GM18519 (cell line): ENCODE measurements around the gene LURAP1L.

ENCODE experiments used
- ATAC-seq: cut with Tn5 transposase; IDR thresholded peaks from one replicate; pipeline ENCODE4 v1.9.1; 2021; ENCODE audit warnings: mild to moderate bottlenecking, moderate library complexity; ENCODE audit not compliant: unreplicated experiment, low FRiP score

The LURAP1L gene

DNA sequence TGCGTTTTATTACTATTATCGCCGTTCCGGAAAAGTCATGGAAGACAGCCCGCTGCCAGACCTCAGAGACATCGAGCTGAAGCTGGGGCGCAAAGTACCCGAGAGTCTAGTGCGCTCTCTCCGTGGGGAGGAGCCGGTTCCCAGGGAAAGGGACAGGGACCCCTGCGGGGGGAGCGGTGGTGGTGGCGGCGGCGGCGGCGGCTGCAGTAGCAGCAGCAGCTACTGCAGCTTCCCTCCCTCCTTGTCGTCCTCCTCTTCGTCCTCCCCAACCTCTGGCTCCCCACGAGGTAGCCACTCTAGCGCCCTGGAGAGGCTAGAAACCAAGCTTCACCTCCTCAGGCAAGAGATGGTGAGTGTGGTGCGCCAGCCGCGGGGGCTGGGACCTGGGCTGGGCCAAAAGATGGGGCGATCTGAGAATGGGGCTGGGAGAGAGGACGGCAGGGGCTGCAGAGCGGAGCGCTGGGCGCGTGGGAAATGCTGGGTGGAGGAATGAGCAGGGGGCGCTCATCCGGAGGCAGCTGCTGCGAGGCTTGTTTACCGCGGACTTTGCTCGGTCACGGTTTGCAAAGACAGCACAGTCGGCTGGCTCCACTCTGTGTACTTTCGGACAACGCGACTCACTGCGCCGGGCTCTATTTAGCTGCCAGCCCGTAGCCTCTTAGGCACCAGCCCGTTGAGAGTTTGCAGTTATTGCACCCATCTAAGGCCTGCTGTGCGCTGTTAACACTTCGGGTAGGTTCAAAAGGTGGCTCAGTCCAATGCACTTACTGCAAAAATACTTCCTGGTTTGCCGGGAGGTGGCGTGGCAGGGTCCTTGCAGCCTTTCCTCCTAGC, 1.1 kb downstream of the LURAP1L start:
- peak; percentile 43 for ATAC-seq

DNA sequence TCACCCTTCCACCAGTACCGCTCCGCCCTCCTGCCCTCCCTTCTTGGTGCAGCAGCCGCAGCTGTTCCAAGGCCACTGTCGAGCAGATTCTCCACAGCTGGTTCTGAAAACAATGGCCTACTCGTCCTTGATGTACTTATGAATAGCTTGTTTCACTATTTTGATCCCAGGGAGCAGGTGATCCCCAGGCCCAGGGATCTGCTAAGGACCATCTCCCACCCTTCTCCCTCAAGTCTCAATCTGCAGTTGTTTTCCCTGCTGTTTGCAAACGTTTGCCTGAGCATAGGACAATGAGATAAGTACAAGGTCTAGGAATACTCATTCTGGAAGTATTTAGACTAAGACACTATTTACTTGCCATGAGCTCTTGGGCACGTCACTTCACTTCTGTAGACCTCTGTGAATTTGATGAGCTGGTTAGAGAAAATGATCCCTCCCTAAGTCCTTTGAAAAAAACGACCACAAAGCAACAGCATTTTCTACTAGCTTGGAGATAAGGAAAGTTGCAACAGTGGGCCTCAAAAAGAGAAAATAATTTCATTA, 1.8 kb downstream of the LURAP1L start:
- no peak for ATAC-seq

- no peak for ATAC-seq
Observed at GRCh38 chr9:12777121-12778022, 2.6 kb downstream of the LURAP1L start.

GRCh38 chr9:12778389-12778788, 3.6 kb downstream of the LURAP1L start:
- no peak for ATAC-seq

GRCh38 chr9:12781226-12781733, 6.5 kb downstream of the LURAP1L start:
- ATAC-seq, result no peak

DNA sequence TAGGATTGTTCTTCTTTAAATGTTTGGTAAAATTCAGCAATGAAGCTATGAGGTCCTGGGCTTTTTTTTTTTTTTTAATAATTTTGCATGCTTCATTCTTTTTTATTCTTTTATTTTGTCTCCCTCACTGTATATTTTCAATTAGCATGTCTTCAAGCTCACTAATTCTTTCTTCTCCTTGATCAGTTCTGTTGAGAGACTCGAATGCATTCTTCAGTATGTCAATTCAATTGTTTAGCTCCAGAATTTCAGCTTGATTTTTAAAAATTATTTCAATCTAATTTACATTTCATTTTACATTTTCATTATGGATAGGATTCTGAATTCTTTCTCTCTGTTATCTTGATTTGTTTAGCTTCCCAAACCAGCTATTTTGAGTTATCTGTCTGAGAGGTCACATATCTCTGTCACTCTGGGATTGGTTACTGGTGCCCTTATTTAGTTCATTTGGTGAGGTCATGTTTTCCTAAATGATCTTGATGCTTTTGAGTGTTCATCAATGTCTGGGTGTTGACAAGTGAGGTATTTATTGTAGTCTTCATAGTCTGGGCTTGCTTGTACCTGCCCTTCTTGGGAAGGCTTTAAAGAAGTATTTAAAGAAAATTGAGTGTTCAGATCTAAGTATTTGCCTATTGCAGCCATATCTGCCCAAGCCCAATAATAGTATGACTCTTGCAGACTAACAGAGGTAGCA, 9.1 kb downstream of the LURAP1L start:
- no peak for ATAC-seq

GRCh38 chr9:12784461-12785259, 9.8 kb downstream of the LURAP1L start:
- ATAC-seq, result peak; percentile 69

DNA sequence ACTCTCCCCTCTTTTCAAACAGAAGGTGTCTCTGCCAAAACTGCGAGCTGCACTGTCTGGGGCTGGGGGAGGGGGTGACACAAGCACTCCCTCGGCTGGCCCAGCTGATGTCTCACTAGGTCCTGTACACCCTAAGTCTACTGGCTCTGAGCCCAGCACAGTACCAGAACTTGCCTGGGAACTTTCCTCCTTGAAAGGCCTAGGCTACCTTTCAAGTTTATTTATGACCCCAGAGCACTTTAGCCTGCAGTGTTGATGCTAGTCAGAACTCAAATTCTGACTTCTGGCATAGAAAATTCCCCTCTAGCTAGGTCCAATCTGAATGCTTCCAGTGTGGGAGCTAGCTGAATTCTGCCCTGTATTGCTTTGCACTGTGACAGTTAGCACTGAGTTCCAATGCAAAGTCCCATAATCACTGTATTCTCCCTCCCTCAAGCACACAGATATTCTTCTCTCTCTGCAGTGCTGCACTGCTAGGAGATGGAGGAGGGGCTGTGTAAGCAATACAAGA, 10.5 kb downstream of the LURAP1L start:
- ATAC-seq, result no peak

DNA sequence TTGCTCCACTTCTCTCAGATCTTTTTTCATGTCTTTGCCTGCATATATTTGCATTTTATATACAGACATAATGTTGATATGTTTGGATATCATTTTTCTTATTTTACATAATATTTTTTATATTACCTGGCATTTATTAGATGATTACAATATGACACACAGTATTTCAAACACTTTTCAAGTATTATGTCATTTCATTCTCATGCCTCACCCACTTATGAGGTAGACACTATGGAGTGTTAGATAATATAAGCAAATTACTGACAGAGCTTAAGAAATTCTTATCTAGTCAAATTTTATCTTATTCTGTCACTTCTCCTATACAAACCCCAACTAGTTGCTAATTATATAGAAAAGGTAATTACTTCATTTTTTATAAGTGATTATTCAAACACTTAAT, 11.1 kb downstream of the LURAP1L start:
- ATAC-seq, result no peak

GRCh38 chr9:12790001-12790400, 15.2 kb downstream of the LURAP1L start:
- no peak for ATAC-seq

DNA sequence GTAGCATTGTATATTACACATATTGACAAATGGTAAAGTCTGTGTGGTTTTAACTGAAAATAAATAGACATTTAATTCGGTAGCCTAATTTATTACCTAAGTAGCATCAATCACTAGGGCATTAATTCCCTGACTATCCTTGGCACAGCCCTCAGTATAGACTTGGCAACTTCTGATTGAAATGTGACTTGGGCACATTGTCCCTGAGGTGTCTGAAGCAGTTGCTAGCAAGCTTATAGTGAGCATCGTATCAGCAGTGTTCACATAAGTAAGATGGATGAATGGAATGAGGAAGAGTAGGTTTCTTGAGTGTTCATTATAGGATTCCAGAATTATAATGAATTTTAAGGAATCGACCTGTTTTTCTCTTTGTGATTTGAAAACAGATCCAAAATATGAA, 16.1 kb downstream of the LURAP1L start:
- ATAC-seq, result no peak

DNA sequence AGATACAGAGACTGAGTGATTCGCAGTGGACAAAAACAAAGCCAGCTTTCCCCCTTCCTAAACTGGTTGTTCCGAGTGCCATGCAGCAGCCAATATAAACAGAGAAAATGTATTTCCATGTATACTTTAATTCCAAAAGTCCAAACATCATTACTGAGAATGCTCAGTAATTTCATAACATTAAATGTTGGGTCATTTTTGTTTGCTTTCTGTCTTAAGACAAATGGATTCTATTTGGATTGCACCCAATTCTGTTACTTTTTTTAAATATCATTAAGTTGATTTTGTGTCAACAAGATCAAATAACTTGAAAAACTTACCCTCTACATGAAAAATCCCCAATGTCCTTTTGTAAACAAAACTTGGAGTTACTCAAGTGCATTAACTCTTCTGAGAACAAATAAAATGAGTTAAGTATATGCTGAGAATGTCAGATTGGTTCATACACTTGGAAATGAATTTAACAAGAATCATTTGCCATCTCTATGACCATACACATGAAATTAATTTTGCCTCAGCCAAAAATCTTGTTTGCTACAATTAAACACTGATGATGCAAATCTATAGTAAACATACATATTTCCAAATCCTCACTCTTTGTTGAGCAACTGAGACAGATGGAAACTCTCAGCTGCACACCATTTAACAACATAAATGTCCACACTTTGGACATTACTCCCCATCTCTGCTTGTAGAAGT, 19.4 kb downstream of the LURAP1L start:
- no peak for ATAC-seq

DNA sequence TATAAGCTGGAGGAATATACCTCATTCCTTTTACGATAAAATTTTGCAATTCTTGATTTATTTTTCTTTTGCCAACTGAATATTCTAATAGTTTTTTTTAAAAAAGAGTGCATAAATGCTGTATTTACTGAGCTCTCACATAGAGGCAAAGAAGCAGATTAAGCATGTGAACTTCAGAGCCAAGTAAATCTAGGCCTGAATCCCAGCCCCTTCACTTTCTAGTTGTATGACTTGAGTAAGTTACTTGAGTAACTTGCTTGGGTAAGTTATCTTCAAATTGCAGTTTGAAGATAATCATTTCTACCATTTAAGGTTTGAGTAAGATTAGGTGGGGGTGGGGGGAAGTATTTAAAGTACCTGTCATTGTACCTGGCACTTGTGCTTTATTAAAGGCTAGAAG, 21.8 kb downstream of the LURAP1L start:
- ATAC-seq, result no peak

GRCh38 chr9:12797037-12797436, 22.2 kb downstream of the LURAP1L start:
- ATAC-seq, result no peak

GRCh38 chr9:12798066-12798770, 23.4 kb downstream of the LURAP1L start:
- no peak for ATAC-seq

DNA sequence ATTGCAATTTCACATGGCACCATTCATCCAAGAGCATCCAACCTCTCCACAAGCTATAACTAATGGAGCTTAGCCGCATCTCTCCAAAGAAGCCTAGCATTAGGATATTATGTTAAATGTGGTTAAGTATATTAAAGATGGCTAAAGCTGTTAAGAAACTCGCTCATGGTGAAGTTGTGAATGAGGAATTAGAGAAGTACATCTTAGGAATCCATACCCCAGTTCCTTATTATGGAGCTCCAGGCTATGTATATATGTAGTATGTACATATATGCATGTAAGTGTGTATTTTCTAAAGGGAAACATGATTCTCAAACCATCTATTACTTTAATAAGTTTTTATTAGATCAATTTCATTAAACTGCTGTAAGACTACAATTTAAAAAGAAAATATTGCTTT, 26.4 kb downstream of the LURAP1L start:
- ATAC-seq, result no peak

GRCh38 chr9:12801663-12802062, 26.8 kb downstream of the LURAP1L start:
- no peak for ATAC-seq

DNA sequence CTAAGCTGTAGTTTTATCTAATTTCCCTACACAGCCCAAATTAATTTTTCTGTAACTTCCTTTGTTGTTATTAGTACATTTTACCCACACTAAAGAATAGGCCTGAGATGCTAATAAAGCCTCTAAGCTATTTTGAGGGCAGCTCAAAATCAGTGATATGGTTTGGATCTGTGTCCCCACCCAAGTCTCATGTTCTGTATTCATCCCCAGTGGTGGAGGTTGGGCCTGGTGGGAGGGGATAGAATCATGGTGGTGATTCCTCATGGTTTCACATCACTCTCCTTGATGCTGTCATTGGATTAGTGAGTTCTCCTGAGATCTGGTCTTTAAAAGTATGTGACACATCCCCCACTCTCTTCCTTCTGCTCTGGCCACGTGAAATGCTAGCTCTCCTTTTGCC, 27.3 kb downstream of the LURAP1L start:
- ATAC-seq, result no peak
